ENCODE results near the gene CAMSAP3. TPM values are rescaled to one million over a fixed set of nuclear protein-coding genes. Genes with fewer than 3 reads are reported as not detected.

CAMSAP3 gene, protein sequence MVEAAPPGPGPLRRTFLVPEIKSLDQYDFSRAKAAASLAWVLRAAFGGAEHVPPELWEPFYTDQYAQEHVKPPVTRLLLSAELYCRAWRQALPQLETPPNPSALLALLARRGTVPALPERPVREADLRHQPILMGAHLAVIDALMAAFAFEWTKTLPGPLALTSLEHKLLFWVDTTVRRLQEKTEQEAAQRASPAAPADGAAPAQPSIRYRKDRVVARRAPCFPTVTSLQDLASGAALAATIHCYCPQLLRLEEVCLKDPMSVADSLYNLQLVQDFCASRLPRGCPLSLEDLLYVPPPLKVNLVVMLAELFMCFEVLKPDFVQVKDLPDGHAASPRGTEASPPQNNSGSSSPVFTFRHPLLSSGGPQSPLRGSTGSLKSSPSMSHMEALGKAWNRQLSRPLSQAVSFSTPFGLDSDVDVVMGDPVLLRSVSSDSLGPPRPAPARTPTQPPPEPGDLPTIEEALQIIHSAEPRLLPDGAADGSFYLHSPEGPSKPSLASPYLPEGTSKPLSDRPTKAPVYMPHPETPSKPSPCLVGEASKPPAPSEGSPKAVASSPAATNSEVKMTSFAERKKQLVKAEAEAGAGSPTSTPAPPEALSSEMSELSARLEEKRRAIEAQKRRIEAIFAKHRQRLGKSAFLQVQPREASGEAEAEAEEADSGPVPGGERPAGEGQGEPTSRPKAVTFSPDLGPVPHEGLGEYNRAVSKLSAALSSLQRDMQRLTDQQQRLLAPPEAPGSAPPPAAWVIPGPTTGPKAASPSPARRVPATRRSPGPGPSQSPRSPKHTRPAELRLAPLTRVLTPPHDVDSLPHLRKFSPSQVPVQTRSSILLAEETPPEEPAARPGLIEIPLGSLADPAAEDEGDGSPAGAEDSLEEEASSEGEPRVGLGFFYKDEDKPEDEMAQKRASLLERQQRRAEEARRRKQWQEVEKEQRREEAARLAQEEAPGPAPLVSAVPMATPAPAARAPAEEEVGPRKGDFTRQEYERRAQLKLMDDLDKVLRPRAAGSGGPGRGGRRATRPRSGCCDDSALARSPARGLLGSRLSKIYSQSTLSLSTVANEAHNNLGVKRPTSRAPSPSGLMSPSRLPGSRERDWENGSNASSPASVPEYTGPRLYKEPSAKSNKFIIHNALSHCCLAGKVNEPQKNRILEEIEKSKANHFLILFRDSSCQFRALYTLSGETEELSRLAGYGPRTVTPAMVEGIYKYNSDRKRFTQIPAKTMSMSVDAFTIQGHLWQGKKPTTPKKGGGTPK
- total RNA-seq (ENCODE audit: insufficient read depth, low replicate concordance), result 1.2 TPM

DNA sequence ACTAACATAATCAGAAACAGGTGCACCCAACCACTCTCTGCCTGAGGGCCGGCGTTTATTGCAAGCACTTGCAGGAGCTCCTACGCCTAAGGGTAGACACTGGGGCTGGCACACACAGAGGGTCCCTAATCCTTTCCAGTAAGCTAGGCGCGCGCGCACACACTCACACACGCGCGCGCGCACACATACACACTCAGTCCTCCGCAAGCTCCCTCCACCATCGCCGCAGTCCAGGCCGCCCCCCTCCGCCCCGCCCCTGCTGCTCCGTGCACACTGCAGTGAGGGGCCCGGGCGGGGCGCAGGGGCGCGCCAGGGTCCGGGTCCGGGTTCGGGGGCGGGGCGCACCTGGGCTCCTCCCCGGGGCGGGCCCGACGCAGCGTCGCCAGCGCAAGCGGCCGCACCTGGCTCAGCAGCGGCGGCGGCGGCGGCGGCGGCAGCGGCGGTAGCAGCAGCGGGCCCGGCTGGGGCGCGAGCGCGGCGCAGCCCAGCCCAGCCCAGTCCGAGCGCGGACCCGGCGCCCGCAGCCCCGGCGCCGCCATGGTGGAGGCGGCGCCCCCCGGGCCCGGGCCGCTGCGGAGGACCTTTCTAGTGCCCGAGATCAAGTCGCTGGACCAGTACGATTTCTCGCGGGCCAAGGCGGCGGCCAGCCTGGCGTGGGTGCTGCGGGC lies at the start of gene CAMSAP3:
CAMSAP3 (plus strand) TSS at position 398 of the 668 bp plus-strand sequence; CDS start at position 538, 140 bp downstream.
- DNase-seq (ENCODE audit: low spot score), result peak; percentile 24

DNA sequence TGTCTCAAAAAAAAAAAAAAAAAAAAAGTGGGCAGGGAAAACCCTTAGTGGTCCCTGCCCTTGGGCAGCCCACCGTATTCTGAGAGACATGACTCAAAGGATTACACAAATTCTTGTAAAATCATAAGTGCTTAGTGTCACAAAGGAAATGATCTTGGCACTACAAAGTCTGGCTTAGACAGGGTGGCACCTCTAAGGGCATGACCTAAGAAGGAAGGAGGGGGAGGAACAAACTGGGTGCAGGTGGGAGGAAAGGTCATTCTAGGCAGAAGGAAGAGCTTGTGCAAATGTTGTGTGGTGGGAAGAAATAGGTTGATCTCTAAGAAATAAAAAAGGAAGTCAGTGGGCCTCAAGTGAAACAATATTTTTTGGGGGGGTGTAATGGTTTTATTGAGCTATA lies 49.8 kb upstream of the CAMSAP3 start:
- DNase-seq (ENCODE audit: low spot score), result no peak

DNA sequence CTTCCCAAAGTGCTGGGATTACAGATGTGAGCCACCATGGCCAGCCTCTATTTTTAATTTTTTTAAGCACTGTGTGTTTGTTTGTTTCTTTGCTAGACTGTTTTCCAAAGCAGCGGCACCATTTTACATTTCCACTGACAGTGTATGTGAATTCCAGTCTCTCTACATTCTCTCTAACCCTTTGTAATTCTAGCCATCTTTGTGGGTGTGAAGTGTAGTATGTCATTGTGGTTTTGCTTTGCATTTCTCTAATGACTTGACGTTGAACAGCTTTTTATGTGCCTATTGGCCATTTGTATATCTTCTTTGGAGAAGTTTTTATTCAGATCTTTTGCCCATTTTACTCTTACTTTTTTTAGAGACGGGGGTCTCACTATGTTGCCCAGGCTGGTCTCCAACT lies 48.5 kb upstream of the CAMSAP3 start:
- DNase-seq (ENCODE audit: low spot score), result no peak

DNA sequence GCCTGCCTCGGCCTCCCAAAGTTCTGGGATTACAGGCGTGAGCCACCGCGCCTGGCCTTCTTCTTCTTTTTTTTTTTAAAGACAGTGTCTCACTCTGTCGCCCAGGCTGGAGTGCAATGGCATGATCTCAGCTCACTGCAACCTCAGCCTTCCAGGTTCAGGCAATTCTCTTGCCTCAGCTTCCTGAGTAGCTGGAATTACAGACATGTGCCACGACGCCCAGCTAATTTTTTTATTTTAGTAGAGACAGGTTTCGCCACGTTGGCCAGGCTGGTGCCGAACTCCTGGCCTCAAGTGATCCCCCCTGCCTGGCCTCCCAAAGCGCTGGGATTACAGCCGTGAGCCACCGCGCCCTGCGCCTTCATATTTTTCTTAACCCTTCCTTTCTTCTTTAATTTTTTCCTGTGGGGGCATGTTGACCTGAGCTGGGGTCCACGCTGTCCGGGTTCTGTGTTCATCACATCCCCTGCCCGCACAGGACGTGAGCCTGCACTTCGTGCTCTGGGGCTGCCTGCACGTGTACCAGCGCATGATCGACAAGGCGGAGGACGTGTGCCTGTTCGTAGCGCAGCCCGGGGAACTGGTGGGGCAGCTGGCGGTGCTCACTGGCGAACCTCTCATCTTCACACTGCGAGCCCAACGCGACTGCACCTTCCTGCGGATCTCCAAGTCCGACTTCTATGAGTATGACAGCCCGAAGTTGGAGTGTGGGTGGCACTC lies 46.1 kb upstream of the CAMSAP3 start:
- DNase-seq (ENCODE audit: low spot score), result no peak

DNA sequence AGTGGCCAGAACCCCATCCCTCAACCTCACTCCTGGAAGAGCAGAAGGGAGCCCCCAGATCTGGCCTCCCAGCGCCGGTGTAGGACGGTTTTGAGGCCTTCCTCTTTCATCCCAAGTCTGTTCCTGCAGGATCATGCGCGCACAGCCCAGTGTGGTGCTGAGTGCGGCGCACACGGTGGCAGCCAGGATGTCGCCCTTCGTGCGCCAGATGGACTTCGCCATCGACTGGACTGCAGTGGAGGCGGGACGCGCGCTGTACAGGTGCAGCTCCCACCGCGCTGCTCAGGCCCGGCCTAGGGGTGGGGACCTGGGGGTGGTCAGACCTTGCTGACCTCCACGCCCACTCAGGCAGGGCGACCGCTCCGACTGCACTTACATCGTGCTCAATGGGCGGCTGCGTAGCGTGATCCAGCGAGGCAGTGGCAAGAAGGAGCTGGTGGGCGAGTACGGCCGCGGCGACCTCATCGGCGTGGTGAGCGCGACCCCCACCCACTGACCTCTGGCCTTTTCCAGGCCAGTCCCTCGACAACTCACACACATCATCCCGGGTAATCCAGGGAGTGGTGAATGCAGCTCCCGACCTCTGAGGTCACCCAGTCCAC lies 45.4 kb upstream of the CAMSAP3 start:
- DNase-seq (ENCODE audit: low spot score), result no peak

DNA sequence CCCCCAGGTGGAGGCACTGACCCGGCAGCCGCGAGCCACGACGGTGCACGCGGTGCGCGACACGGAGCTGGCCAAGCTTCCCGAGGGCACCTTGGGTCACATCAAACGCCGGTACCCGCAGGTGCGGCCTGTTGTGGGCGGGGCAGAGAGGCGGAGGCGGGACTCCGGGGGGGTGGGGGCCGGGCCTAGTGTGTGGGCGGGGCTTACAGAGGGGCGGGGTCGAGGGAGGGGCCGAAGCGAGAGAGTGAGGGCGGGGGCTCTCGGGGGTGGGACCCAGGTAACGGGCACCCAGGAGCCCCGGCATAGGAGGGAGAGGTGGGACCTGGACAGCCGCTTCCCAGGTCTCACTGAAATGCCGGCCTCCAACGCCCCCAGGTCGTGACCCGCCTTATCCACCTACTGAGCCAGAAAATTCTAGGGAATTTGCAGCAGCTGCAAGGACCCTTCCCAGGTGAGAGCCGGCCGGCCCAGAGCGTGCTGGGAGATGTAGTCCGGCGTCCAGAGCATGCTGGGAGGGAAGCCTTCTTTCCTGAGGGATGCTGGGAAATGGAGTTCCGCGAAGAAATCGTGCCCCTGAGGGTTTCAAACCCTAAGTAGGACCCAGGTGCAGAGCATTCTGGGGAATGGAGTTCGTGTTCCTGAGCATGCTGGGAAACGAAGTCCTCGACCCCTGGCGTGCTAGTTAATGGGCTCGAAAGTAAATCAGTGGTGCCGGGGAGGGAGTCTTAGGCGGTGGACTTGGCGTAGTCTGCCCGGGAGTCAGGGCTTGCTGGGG lies 44.5 kb upstream of the CAMSAP3 start:
- DNase-seq (ENCODE audit: low spot score), result peak; percentile 87

DNA sequence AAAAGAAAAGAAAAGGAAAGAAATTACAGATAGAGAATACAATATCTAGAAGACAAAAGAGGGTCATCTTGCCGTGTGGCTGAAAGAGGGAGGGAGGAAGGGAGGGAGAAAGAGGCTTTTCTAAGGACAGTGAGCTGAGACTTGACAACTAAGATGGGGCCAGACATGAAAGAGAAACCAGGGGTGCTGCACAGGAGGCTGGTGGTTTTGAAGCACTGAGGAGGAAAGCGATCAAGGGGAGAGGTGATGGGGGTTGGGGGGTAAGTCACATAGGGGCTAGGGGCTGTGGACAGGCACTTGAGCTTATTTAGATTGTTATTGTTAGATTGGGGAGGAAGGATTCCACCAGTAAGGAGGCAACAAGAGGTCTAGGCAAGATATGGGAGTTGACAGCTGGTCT lies 42.9 kb upstream of the CAMSAP3 start:
- DNase-seq (ENCODE audit: low spot score), result no peak

DNA sequence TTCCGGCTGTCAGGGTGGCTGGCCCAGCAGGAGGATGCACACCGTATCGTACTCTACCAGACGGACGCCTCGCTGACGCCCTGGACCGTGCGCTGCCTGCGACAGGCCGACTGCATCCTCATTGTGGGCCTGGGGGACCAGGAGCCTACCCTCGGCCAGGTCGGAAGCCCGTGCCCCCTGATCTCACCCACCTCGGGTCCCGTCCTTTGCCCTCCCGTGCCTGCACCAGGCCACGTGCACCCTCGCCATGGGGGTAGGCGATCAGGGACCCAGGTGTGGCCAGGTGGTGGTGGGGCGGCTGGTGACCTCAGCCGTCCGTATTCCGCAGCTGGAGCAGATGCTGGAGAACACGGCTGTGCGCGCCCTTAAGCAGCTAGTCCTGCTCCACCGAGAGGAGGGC lies 41.1 kb upstream of the CAMSAP3 start:
- DNase-seq (ENCODE audit: low spot score), result no peak

DNA sequence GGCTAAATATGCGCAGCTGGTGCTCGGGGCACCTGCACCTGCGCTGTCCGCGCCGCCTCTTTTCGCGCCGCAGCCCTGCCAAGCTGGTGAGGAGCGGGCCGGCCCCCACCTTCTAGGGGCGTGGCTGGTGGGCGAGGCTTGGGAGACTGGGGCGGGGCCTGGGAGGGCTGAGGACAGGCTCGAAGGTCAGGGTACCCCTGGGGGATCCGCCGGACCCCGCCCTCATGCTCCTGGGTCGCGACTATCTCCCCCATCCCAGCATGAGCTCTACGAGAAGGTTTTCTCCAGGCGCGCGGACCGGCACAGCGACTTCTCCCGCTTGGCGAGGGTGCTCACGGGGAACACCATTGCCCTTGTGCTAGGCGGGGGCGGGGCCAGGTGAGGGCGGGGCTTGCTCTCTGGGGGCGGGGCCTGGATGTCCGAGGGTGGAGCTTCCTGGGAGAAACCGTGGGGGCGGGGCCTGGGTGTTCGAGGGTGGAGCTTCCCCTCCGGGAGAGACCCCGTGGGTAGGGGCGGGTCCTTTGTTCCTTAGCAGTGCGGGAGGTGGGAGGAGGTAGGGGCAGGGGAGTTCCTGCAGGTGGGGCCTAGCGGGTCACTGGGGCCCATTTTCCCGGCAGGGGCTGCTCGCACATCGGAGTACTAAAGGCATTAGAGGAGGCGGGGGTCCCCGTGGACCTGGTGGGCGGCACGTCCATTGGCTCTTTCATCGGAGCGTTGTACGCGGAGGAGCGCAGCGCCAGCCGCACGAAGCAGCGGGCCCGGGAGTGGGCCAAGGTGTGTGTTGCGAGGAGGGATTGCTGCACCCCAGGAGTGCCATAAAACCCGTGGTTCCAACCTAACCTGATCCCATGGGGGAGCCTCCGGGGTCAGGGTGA lies 40.4 kb upstream of the CAMSAP3 start:
- no peak for DNase-seq (ENCODE audit: low spot score)

DNA sequence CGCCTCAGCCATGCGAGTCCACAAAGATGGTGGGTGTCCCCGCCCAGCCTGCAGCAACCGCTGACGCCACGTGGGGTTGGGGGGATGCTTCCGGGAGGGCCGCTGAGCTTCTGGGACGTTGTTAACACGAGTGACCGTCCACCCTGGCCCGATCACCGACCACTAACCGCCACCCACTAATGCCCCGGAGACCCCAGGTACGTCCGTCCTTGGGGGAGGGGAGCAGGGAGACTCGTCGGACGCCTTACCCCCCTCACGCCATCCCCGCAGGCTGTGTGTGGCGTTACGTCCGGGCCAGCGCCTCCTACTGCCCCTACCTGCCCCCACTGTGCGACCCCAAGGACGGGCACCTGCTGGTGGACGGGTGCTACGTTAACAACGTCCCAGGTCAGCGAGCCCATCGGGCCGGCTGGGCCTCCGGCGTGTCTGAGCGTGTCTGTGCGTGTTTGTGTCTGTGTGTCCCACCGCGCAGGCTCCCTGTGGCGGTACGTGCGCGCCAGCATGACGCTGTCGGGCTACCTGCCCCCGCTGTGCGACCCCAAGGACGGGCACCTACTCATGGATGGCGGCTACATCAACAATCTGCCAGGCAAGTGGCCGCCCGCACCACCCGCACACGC lies 38.9 kb upstream of the CAMSAP3 start:
- DNase-seq (ENCODE audit: low spot score), result no peak

DNA sequence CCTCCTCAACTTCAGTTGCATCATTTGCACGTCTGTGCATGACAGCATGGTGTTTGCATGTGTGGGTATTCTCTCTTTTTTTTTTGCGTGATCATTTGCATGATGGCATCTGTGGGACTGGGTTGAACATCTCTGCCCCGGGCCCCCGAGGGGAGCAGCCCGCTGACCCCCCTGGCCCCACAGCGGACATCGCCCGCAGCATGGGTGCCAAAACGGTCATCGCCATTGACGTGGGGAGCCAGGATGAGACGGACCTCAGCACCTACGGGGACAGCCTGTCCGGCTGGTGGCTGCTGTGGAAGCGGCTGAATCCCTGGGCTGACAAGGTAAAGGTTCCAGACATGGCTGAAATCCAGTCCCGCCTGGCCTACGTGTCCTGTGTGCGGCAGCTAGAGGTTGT lies 37.0 kb upstream of the CAMSAP3 start:
- DNase-seq (ENCODE audit: low spot score), result no peak

DNA sequence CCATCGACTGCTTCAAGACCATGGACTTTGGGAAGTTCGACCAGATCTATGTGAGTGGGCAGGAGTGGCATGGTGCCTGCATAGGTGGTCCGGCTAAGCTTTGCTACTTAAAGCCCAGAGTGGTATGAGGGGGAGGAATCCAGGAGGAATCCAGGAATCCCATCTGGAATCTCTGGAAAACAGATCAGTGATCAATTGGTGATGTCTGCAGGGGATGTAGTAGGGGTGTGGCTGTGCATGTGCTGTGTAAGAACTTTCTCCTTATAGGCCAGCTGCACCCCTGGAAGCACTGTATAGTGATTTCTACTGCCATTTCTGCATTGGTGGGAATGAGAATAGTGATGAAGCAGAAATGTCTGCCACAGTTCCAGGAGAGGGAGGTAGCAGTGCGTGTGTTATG lies 36.6 kb upstream of the CAMSAP3 start:
- DNase-seq (ENCODE audit: low spot score), result no peak

DNA sequence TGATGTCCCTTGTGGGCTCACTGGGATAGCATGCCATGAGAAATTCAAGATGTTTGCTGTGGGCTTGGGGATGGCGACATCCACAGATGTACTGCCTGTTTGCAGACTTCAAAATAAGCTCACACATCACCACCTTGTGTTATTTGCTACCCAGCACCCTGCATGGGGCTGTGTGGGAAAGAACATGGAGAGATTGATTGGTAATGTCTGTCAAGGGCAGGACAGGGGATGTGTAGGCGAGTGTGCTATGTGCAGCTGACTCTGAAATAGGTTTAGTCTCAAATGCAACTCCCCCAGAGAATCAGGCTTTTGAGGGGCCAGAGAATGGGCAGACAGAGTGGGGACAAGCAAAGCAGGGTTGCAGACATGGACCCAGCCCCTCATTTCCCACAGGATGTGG lies 35.4 kb upstream of the CAMSAP3 start:
- DNase-seq (ENCODE audit: low spot score), result no peak

DNA sequence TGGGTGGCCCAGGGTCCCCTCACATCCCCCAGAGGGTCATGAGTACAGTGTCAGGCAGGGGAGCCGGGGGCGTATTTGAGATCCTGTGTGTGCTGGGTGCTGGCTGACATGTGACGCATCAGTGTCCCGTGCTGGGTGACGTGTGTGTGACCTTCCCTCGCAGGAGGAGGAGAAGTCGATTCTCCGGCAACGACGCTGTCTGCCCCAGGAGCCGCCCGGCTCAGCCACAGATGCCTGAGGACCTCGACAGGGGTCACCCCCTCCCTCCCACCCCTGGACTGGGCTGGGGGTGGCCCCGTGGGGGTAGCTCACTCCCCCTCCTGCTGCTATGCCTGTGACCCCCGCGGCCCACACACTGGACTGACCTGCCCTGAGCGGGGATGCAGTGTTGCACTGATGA lies 34.3 kb upstream of the CAMSAP3 start:
- no peak for DNase-seq (ENCODE audit: low spot score)

DNA sequence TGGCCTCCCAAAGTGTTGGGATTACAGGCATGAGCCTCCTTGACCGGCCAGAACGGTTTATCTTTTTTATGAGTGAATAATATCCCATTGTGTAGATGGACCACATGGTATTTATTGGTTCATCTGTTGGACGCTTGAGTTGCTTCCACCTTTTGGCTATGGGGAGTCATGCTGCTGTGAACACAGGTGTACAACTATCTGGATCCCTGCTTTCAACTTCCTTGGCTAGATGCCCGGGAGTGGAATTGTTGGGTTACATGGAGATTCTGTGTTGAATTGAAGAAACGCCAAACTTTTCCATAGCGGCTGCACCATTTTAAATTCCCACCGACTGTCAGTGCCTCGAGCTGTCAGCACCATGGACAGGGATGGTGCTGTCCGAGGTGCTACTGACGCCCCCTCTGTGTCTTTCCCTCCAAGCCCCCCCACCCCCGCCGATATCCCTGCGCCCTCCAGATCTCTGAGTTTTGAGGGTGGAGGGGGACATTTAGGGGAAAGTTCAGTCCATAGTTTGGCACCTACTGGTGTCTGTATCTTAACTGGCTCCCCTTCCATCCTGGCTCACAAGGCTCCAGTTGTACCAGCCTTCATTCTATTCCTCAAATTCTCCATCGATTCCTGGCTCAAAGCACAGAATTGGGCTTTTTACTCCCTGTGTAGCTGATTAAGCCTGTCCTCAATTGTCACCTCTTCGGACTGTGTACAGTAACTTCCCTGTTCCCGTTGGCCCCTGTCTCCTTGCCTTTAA lies 32.8 kb upstream of the CAMSAP3 start:
- no peak for DNase-seq (ENCODE audit: low spot score)

DNA sequence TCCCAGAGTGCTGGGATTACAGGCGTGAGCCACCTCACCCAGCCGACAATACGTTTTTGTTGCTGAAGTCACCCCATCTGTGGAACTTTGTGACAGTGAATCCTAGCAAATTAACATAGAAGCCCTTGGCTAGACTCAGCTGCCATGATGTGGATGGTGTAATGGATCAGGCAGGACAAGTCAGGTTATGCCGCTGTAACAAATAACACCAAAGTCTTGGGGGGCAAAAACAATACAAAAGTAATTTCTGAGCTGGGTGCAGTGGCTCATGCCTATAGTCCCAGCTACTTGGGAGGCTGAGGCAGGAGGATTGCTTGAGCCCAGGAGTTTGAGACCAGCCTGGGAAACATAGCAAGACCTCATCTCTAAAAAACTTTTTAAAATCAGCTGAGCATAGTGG lies 30.8 kb upstream of the CAMSAP3 start:
- DNase-seq (ENCODE audit: low spot score), result no peak

DNA sequence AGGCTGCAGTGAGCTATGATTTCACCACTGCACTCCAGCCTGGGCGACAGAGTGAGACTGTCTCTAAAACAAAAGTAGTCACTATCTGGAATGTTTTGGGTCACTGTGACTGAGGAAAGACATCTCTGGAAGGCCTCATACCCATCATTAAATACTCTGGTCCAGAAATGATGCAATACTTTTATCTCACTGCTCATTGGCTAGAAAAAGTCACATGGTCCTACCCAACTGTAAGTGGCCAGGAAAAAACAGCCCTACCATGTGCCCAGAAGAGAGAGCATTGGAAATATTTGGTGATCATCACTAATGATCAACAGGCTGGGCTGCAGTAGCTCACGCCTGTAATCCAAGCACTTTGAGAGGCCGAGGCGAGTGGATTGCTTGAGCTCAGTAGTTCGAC lies 30.3 kb upstream of the CAMSAP3 start:
- DNase-seq (ENCODE audit: low spot score), result no peak

Data from umbilical cord (tissue), 2 donors.